Measurements from ENCODE around the gene EPO.

Gene EPO

DNA sequence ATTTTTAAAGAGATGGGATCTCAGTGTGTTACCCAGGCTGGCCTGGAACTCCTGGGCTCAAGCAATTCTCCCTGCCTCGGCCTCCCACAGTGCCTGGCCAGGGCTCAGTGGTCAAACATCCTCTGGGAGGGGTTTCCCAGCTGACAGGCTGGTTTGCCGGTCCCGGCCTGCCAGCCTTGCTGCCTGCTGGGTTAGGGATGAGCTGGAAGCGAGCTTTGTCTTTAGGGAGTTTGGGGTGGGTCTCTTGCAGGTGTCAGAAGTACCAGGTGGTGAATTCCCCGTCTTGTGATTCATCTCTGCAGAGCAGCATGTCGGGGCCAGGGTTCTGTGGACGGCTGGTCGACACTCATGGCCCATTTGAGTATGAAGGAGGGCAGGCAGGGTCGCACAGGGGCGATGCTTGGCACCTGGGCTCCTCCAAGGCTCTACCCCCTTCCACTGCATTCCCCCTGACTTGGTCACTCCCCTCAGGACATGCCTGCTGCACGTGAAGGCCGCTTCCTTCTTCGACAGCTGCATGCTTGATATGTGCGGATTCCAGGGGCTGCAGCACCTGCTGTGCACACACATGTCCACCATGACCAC is 43.4 kb downstream of the EPO start:
- no peak overlapping the region for H3K27ac ChIP-seq (ENCODE audit: low read length)

DNA sequence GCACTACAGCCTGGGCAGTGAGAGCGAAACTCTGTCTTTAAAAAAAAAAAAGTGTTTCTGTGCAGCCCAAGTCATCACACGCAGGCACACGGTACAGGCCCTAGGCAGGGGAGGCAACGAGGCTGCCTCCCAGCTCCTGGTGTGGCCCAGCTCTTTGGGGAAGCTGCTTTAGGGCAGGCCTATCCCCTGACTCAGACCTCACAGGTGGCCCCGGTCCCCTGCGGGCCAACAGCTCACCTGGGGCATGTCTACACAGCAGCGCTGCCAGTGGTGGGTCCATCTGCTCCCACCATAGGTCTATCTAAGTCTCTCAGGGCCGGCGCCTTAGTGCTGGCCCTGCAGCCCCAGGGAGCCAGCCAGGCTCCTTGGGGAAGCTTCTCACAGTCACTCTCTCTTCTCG is 44.6 kb downstream of the EPO start:
- Histone ChIP-seq H3K36me3 (ENCODE audit: insufficient read depth, low read depth, low read length) (no peaks in the 10 kb centered on the region), H3K27ac (ENCODE audit: low read length) (no peak overlapping the region), H3K4me1 (ENCODE audit: insufficient read depth, low read length) (peaks cover 3% of the 10 kb centered on the region; the same call in 1 of the 2 replicates), H3K4me3 (ENCODE audit: low read length) (no peak overlapping the region), H3K27me3 (ENCODE audit: insufficient read depth, low read length) (no peaks in the 10 kb centered on the region), H3K9ac (ENCODE audit: low read depth, low read length) (no peak overlapping the region), H3K9me3 (ENCODE audit: insufficient read depth, low read depth, low read length) (no peaks in the 10 kb centered on the region)

More for the DNA sequence above, 43.4 kb downstream of the EPO start:
- no peaks in the 10 kb centered on the region for H3K27me3 ChIP-seq (ENCODE audit: insufficient read depth, low read length)
- no peak overlapping the region for H3K9ac ChIP-seq (ENCODE audit: low read depth, low read length)
- no peaks in the 10 kb centered on the region for H3K36me3 ChIP-seq (ENCODE audit: insufficient read depth, low read depth, low read length)
- peaks cover 3% of the 10 kb centered on the region; the same call in 1 of the 2 replicates for H3K4me1 ChIP-seq (ENCODE audit: insufficient read depth, low read length)
- no peaks in the 10 kb centered on the region for H3K9me3 ChIP-seq (ENCODE audit: insufficient read depth, low read depth, low read length)
- no peak overlapping the region for H3K4me3 ChIP-seq (ENCODE audit: low read length)

- H3K9ac ChIP-seq (ENCODE audit: low read depth, low read length), result no peak overlapping the region
- no peak overlapping the region for H3K4me3 ChIP-seq (ENCODE audit: low read length)
- peaks cover 3% of the 10 kb centered on the region; the same call in 1 of the 2 replicates for H3K4me1 ChIP-seq (ENCODE audit: insufficient read depth, low read length)
- H3K9me3 ChIP-seq (ENCODE audit: insufficient read depth, low read depth, low read length), result no peaks in the 10 kb centered on the region
- H3K27me3 ChIP-seq (ENCODE audit: insufficient read depth, low read length), result no peaks in the 10 kb centered on the region
- H3K27ac ChIP-seq (ENCODE audit: low read length), result no peak overlapping the region
- H3K36me3 ChIP-seq (ENCODE audit: insufficient read depth, low read depth, low read length), result no peaks in the 10 kb centered on the region
These were observed 45.0 kb downstream of the EPO start for GRCh38 chr7:100765250-100765649.

GRCh38 chr7:100768784-100769183 is 48.5 kb downstream of the EPO start:
- Histone ChIP-seq H3K27ac (ENCODE audit: low read length) (no peak overlapping the region), H3K4me1 (ENCODE audit: insufficient read depth, low read length) (peaks cover under 1% of the 10 kb centered on the region; the same call in 1 of the 2 replicates), H3K4me3 (ENCODE audit: low read length) (no peak overlapping the region), H3K9ac (ENCODE audit: low read depth, low read length) (no peak overlapping the region), H3K27me3 (ENCODE audit: insufficient read depth, low read length) (no peaks in the 10 kb centered on the region), H3K9me3 (ENCODE audit: insufficient read depth, low read depth, low read length) (no peaks in the 10 kb centered on the region), H3K36me3 (ENCODE audit: insufficient read depth, low read depth, low read length) (no peaks in the 10 kb centered on the region)
